ENCODE data around the gene SHISAL1. TPM values are rescaled to one million over a fixed set of nuclear protein-coding genes. Genes with fewer than 3 reads are reported as not detected.

Gene SHISAL1
- total and polyA plus RNA-seq, 2 donors (not counting 3 experiments of a cell fraction or from before 2014, with no cell fraction given), result 0.01 to 0.07 TPM

DNA sequence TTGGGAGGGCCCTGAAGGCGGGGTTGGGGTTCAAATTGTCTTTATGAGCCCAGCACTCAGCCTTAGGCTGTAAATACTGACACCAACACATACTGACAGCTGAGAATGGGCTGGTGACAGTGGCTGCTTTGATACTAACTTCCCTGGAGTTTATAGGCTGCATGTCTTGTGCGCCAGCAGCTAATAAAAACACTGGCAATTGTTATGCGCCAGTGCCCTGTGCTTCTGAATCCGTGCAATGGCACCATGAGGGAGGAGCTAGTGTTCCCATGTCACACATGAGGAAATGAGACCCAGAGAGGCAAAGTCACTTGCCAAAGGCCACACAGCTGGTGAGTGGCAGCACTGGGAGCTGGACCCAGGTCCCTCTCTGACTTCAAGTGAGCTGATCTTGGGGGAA is 23.8 kb downstream of the SHISAL1 start:
- dilution Hi-C loops (cut with MboI; ENCODE audit: extremely low pct_ligation_motif_present, low sequenced_read_pairs), result no loop called here
- POLR2A ChIA-PET, result no interaction called here
- H3K4me2 ChIP-seq (ENCODE audit: insufficient read depth, low read length), result no peak overlapping the region

More for the DNA sequence above, 23.8 kb downstream of the SHISAL1 start:
- FAIRE-seq (no peak), DNase-seq (ENCODE audit: low read depth, low spot score) (no peak)
- Histone ChIP-seq H3K4me1 (ENCODE audit: control insufficient read depth, extremely low read depth, insufficient read depth, low read length) (no peaks in the 10 kb centered on the region), H3K9me1 (replicated peaks; ENCODE audit: control insufficient read depth, extremely low read depth, insufficient read depth, low read length) (no peaks in the 10 kb centered on the region), H3K9ac (replicated peaks; ENCODE audit: extremely low read depth, insufficient read depth, low read length) (no peak overlapping the region), H4K20me1 (replicated peaks; ENCODE audit: control insufficient read depth, extremely low read depth, insufficient read depth, low read length) (no peaks in the 10 kb centered on the region), H3K36me3 (ENCODE audit: control insufficient read depth in 2 of 2, extremely low read depth in 1 of 2, insufficient read depth in 2 of 2, low read length in 2 of 2) (no peaks in the 10 kb centered on the region), H2AFZ (ENCODE audit: low read depth, low read length) (no peak overlapping the region), H3K27ac (ENCODE audit: insufficient read depth, low read depth, low read length) (no peak overlapping the region), H3K27me3 (ENCODE audit: control insufficient read depth in 2 of 2, insufficient read depth in 2 of 2, low read length in 2 of 2) (no peaks in the 10 kb centered on the region), H3K79me2 (ENCODE audit: control insufficient read depth, insufficient read depth, low read length) (no peaks in the 10 kb centered on the region), H3K9me3 (replicated peaks; ENCODE audit: control insufficient read depth, insufficient read depth, low read length) (no peaks in the 10 kb centered on the region), H3K4me3 (replicated peaks in 1 of 3; ENCODE audit: insufficient read depth in 1 of 3, low read depth in 1 of 3, low read length in 3 of 3) (no peak overlapping the region)
- intact Hi-C loops (cut with micrococcal nuclease), result no loop called here
- TF ChIP-seq MAX (IDR thresholded peaks at IDR 0.05; ENCODE audit: insufficient read depth, insufficient read length) (no peak), CTCF (IDR thresholded peaks at IDR 0.05; ENCODE audit: extremely low read depth in 1 of 2, insufficient read depth in 1 of 2, low read depth in 1 of 2, low read length in 2 of 2) (no peak), MYC (IDR thresholded peaks at IDR 0.05; ENCODE audit: low read depth, low read length) (no peak), POLR2A (IDR thresholded peaks at IDR 0.05; ENCODE audit: low read depth, low read length) (no peak), GATA2 (IDR thresholded peaks at IDR 0.05; ENCODE audit: insufficient read depth, insufficient read length, low read depth, low read length) (no peak), JUN (IDR thresholded peaks at IDR 0.05; ENCODE audit: borderline replicate concordance, insufficient read depth, insufficient read length, low read depth) (no peak), EZH2 (IDR thresholded peaks at IDR 0.05; ENCODE audit: borderline replicate concordance, low read depth, low read length, severe bottlenecking) (no peak), FOS (IDR thresholded peaks at IDR 0.05; ENCODE audit: borderline replicate concordance, insufficient read depth, low read length) (no peak), POLR2AphosphoS5 (IDR thresholded peaks at IDR 0.05; ENCODE audit: insufficient read depth, low read depth, low read length) (no peak)
- BruUV-seq (replicated peaks), result no TSS peak
- CTCF ChIA-PET, result interaction anchor here (1.3 kb wide), 1 partner anchor 15 kb away, joined by 3 read pairs; no protein-coding TSS in a partner anchor
